H9 (cell line): ENCODE data around the gene CLCN2. TPM values are rescaled to one million over a fixed set of nuclear protein-coding genes. Genes with fewer than 3 reads are reported as not detected.

Source experiments
- DNase-seq: peaks from one replicate; pipeline ENCODE4 v3.0.0-alpha.2; 2017
- H2AFZ ChIP-seq: one replicate; pipeline ENCODE4 v1.6.1; 2013; ENCODE audit warnings: mild to moderate bottlenecking, low read length, control low read depth, moderate library complexity
- H2AK5ac ChIP-seq: 2 replicates; pipeline ENCODE4 v1.6.1; 2013; ENCODE audit warnings: low read length, control low read depth, mixed read lengths; ENCODE audit not compliant: insufficient read length
- H2BK120ac ChIP-seq: one replicate; pipeline ENCODE4 v1.6.1; 2013; ENCODE audit warnings: low read depth, mild to moderate bottlenecking, low read length, control low read depth, inconsistent platforms; ENCODE audit not compliant: poor library complexity, severe bottlenecking
- H2BK12ac ChIP-seq: 2 replicates; pipeline ENCODE4 v1.6.1; 2013; ENCODE audit warnings: low read length, control low read depth, mixed read lengths, low read depth; ENCODE audit not compliant: insufficient read length
- H2BK15ac ChIP-seq: 2 replicates; pipeline ENCODE4 v1.6.1; 2013; ENCODE audit warnings: low read depth, low read length, control low read depth
- H2BK20ac ChIP-seq: one replicate; pipeline ENCODE4 v1.6.1; 2013; ENCODE audit warnings: low read depth, mild to moderate bottlenecking, low read length, control low read depth, inconsistent platforms; ENCODE audit not compliant: poor library complexity, severe bottlenecking
- H2BK5ac ChIP-seq: 2 replicates; pipeline ENCODE4 v1.6.1; 2013; ENCODE audit warnings: low read length, control low read depth, mixed read lengths; ENCODE audit not compliant: insufficient read length
- H3K14ac ChIP-seq: 2 replicates; pipeline ENCODE4 v1.6.1; 2013; ENCODE audit warnings: low read length, control low read depth; ENCODE audit not compliant: insufficient read depth
- H3K18ac ChIP-seq: 2 replicates; pipeline ENCODE4 v1.6.1; 2013; ENCODE audit warnings: low read depth, mild to moderate bottlenecking, mixed read lengths, low read length, control low read depth; ENCODE audit not compliant: insufficient read length
- H3K23ac ChIP-seq: 2 replicates; pipeline ENCODE4 v1.6.1; 2013; ENCODE audit warnings: low read length, control low read depth, mixed read lengths, low read depth; ENCODE audit not compliant: insufficient read length
- H3K23me2 ChIP-seq: 2 replicates; pipeline ENCODE4 v1.6.1; 2013; ENCODE audit warnings: low read depth, mild to moderate bottlenecking, mixed read lengths, low read length, control low read depth; ENCODE audit not compliant: insufficient read length, poor library complexity, severe bottlenecking
- H3K27ac ChIP-seq: 2 replicates; pipeline ENCODE4 v1.5.1; 2013; ENCODE audit warnings: low read length, control low read depth, mixed read lengths, low read depth; ENCODE audit not compliant: insufficient read length
- H3K27me3 ChIP-seq: 2 replicates; pipeline ENCODE4 v1.6.1; 2013; ENCODE audit warnings: low read length, control low read depth, inconsistent platforms; ENCODE audit not compliant: insufficient read depth
- H3K4ac ChIP-seq: 2 replicates; pipeline ENCODE4 v1.6.1; 2013; ENCODE audit warnings: low read depth, mild to moderate bottlenecking, control low read depth, inconsistent platforms, low read length, moderate library complexity
- H3K4me1 ChIP-seq: 2 replicates; pipeline ENCODE4 v1.6.1; 2013; ENCODE audit warnings: low read length, control low read depth, inconsistent platforms; ENCODE audit not compliant: insufficient read depth
- H3K4me2 ChIP-seq: 2 replicates; pipeline ENCODE4 v1.6.1; 2013; ENCODE audit warnings: low read length, control low read depth, mixed read lengths; ENCODE audit not compliant: insufficient read length, insufficient read depth
- H3K56ac ChIP-seq: 2 replicates; pipeline ENCODE4 v1.6.1; 2013; ENCODE audit warnings: low read depth, mild to moderate bottlenecking, mixed read lengths, low read length, control low read depth; ENCODE audit not compliant: insufficient read length
- H3K79me1 ChIP-seq: 2 replicates; pipeline ENCODE4 v1.6.1; 2013; ENCODE audit warnings: low read depth, mild to moderate bottlenecking, moderate library complexity, low read length, control low read depth, inconsistent platforms; ENCODE audit not compliant: insufficient read depth, poor library complexity, severe bottlenecking
- H3K79me2 ChIP-seq: 2 replicates; pipeline ENCODE4 v1.6.1; 2013; ENCODE audit warnings: low read length, control low read depth, inconsistent platforms; ENCODE audit not compliant: insufficient read depth
- H3K9ac ChIP-seq: 2 replicates; pipeline ENCODE4 v1.6.1; 2013; ENCODE audit warnings: low read length, control low read depth, mixed read lengths; ENCODE audit not compliant: insufficient read length; ENCODE audit errors: extremely low read depth
- H3K9me3 ChIP-seq: one replicate; pipeline ENCODE4 v1.6.1; 2013; ENCODE audit warnings: low read depth, low read length, inconsistent platforms; ENCODE audit not compliant: control insufficient read depth
- H3T11ph ChIP-seq: one replicate; pipeline ENCODE4 v1.6.1; 2013; ENCODE audit warnings: mild to moderate bottlenecking, low read length, control low read depth, inconsistent platforms
- H4K20me1 ChIP-seq: one replicate; pipeline ENCODE4 v1.6.1; 2013; ENCODE audit not compliant: control insufficient read depth, insufficient read length, insufficient read depth
- H4K5ac ChIP-seq: 2 replicates; pipeline ENCODE4 v1.6.1; 2013; ENCODE audit warnings: low read depth, mild to moderate bottlenecking, mixed read lengths, low read length, control low read depth; ENCODE audit not compliant: insufficient read length
- H4K8ac ChIP-seq: replicated peaks from 2 replicates; pipeline ENCODE4 v1.6.1; 2013; ENCODE audit warnings: low read length, control low read depth, mixed read lengths, low read depth; ENCODE audit not compliant: insufficient read length
- H4K91ac ChIP-seq: 2 replicates; pipeline ENCODE4 v1.6.1; 2013; ENCODE audit warnings: low read depth, mild to moderate bottlenecking, moderate library complexity, mixed read lengths, low read length, control low read depth; ENCODE audit not compliant: insufficient read length
- H3K27ac Mint-ChIP-seq, 3 experiments: 2 replicates in 2 of 3; 3 replicates in 1 of 3; pipeline ENCODE4 v1.8.0; 2020 to 2021; ENCODE audit warnings: mixed read lengths in 3 of 3, mild to moderate bottlenecking in 1 of 3, moderate library complexity in 1 of 3
- H3K27me3 Mint-ChIP-seq: 2 replicates; pipeline ENCODE4 v1.8.0; 2021; ENCODE audit warnings: low read depth, mild to moderate bottlenecking, moderate library complexity, mixed read lengths
- H3K36me3 Mint-ChIP-seq, 3 experiments: 2 replicates in 2 of 3; 3 replicates in 1 of 3; pipeline ENCODE4 v1.8.0; 2020 to 2021; ENCODE audit warnings: low read depth in 3 of 3, mixed read lengths in 3 of 3; ENCODE audit not compliant: insufficient read depth in 1 of 3
- H3K4me1 Mint-ChIP-seq, 2 experiments: 2 replicates each; pipeline ENCODE4 v1.8.0; 2020; ENCODE audit warnings: mixed read lengths in 2 of 2
- H3K4me3 Mint-ChIP-seq, 2 experiments: 2 replicates in 1 of 2; 3 replicates in 1 of 2; pipeline ENCODE4 v1.8.0; 2020 to 2021; ENCODE audit warnings: mild to moderate bottlenecking in 2 of 2, mixed read lengths in 2 of 2, moderate library complexity in 1 of 2
- H3K9me3 Mint-ChIP-seq, 2 experiments: 2 replicates in 1 of 2; 3 replicates in 1 of 2; pipeline ENCODE4 v1.8.0; 2020; ENCODE audit warnings: mild to moderate bottlenecking in 2 of 2, mixed read lengths in 2 of 2, moderate library complexity in 1 of 2
- WGBS: extraction: QIAGEN DNeasy Blood & Tissue Kit; methylation state at CpG from one replicate; pipeline ENCODE4 v1.1.7; 2013; ENCODE audit warnings: missing lambda C conversion rate, low lambda C conversion rate, mixed read lengths; ENCODE audit not compliant: insufficient read length; ENCODE audit errors: extremely low coverage; 5-methylcytosine and 5-hydroxymethylcytosine counted together
- total RNA-seq: library from RNA; stranded (reverse); gene quantifications from 2 replicates; pipeline ENCODE4 v1.2.1, GENCODE V29; 2021
- TF ChIP-seq, protein P1 (sequence below): fragments of 200-600 bp; sonication (generic); conservative IDR thresholded peaks from 3 replicates; pipeline ENCODE4 v1.8.0; 2021; ENCODE audit warnings: antibody characterized with exemption, mild to moderate bottlenecking

CLCN2 gene
- total RNA-seq, 1 experiment from 2014 or later, result 17.2 TPM

- H3K14ac ChIP-seq, result no peak overlapping the region
- no peak overlapping the region for H3K27ac ChIP-seq
- TF ChIP-seq, protein P1, sequence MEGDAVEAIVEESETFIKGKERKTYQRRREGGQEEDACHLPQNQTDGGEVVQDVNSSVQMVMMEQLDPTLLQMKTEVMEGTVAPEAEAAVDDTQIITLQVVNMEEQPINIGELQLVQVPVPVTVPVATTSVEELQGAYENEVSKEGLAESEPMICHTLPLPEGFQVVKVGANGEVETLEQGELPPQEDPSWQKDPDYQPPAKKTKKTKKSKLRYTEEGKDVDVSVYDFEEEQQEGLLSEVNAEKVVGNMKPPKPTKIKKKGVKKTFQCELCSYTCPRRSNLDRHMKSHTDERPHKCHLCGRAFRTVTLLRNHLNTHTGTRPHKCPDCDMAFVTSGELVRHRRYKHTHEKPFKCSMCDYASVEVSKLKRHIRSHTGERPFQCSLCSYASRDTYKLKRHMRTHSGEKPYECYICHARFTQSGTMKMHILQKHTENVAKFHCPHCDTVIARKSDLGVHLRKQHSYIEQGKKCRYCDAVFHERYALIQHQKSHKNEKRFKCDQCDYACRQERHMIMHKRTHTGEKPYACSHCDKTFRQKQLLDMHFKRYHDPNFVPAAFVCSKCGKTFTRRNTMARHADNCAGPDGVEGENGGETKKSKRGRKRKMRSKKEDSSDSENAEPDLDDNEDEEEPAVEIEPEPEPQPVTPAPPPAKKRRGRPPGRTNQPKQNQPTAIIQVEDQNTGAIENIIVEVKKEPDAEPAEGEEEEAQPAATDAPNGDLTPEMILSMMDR, result no peak
- no peak overlapping the region for H4K5ac ChIP-seq
- H3K56ac ChIP-seq, result no peak overlapping the region
- no peaks in the 10 kb centered on the region for H4K20me1 ChIP-seq
- H3K9ac ChIP-seq, result no peak overlapping the region
- H2BK20ac ChIP-seq, result no peak overlapping the region
- H4K8ac ChIP-seq, result no peak overlapping the region
- H3K4me1 Mint-ChIP-seq, result peaks cover 28 to 36% of the 10 kb centered on the region in 2 experiments
- H3K4me2 ChIP-seq, result no peak overlapping the region
- H3K27me3 ChIP-seq, result no peaks in the 10 kb centered on the region; the same call in 1 of the 2 replicates
- no peak for DNase-seq
- WGBS, result no CpG with 5 or more reads among the region's 5 CpGs
- no peak overlapping the region for H3K4ac ChIP-seq
- H2AK5ac ChIP-seq, result no peak overlapping the region
- H3K23me2 ChIP-seq, result no peaks in the 10 kb centered on the region
- H3K27ac Mint-ChIP-seq, result no peak overlapping the region
- H2BK15ac ChIP-seq, result no peak overlapping the region
- no peaks in the 10 kb centered on the region for H3K79me1 ChIP-seq
- no peak overlapping the region for H4K91ac ChIP-seq
- peaks cover 8% of the 10 kb centered on the region; the same call in 1 of the 2 replicates for H3K4me1 ChIP-seq
- no peak overlapping the region for H3K18ac ChIP-seq
- no peak overlapping the region for H3K23ac ChIP-seq
- H3K4me3 Mint-ChIP-seq, result no peak overlapping the region
- no peak overlapping the region for H2BK5ac ChIP-seq
- H3K9me3 ChIP-seq, result no peaks in the 10 kb centered on the region
- no peak overlapping the region for H2AFZ ChIP-seq
- peaks cover 45% of the 10 kb centered on the region for H3K27me3 Mint-ChIP-seq
- H3T11ph ChIP-seq, result no peak overlapping the region
- H3K79me2 ChIP-seq, result no peaks in the 10 kb centered on the region
- H2BK120ac ChIP-seq, result no peak overlapping the region
- peaks cover 10 to 25% (median 22%) of the 10 kb centered on the region in 3 experiments for H3K36me3 Mint-ChIP-seq
- no peak overlapping the region for H2BK12ac ChIP-seq
- H3K9me3 Mint-ChIP-seq, result no peaks in the 10 kb centered on the region
These were observed 11.5 kb upstream of the CLCN2 start for GRCh38 chr3:184372911-184373310.
